HG02870 (cell line): Measurements from ENCODE around the gene GDF10.

Experiments used
- ATAC-seq: cut with Tn5 transposase; IDR thresholded peaks from one replicate; pipeline ENCODE4 v1.9.1; 2021; ENCODE audit warnings: mild to moderate bottlenecking, moderate library complexity; ENCODE audit not compliant: unreplicated experiment

Gene GDF10

GRCh38 chr10:47299611-47300428, at the start of gene GDF10:
TSS of gene GDF10 (plus strand) at chr10:47300197. CDS start at chr10:47300652, 455 bp downstream.
- no peak for ATAC-seq

DNA sequence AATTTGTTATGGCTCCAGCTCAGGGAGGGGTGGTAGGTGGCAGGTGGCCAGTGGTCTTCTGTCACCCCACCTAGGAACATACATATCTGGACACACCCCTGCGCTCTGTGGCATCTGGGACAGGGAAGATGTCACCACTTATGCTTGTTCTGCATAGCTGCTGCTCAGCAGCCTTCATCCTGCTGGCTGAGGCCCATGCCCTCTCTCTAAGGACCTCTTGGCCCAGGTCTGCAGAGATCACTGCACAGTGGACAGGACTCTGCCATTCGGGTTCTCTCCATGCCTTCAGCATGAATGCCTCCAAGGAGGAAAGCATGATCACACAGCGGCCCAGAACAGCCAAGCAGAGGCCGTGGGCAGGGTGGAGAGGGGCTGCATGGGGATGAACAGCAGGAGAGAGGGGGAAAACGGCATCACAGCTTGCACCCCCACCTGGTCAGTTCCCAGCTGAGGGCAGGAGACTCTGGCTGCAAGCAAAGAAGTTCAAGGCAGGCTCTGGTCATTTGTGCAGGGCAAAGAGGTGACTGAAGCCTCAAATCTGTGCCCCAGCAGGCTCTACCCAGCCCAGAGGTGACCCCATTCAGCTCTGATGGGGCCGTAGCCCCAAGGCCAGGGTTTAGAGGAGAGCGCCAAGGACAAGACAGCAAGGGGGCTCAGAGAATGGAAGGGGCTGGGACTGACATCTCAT, 47.8 kb upstream of the GDF10 start:
- ATAC-seq, result no peak

DNA sequence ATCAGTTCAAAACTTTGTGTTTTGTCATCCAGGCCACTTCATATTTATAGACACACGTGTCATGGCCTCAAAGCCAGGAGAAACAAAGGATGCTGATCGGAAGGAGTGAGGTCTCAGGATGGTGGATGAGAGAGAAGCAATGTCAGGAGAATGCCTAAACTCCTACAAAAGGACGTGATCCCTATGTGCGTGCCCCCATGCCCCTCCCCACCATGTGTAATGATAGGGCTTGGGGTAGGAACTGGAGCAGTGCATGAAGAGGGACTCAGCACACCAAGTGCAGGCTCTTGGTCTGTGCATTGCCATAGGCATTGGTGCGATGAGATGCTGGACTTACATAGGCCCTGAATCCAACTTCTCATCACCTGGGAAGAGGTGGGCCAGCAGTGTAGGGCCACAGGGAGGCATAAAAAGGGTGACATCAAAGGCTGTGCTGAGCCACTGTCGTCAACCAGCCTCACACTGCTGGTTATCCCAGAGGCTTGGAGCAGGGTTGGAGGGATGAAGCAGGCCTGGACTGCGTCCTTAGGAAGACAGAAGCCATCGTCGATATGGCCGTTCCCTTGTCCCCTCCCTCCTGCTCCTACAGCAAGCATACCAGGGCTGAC, 46.9 kb upstream of the GDF10 start:
- ATAC-seq, result no peak

- ATAC-seq, result no peak
Observed at GRCh38 chr10:47253651-47254375, 46.2 kb upstream of the GDF10 start.

- no peak for ATAC-seq
Observed at GRCh38 chr10:47254611-47255010, 45.4 kb upstream of the GDF10 start.

DNA sequence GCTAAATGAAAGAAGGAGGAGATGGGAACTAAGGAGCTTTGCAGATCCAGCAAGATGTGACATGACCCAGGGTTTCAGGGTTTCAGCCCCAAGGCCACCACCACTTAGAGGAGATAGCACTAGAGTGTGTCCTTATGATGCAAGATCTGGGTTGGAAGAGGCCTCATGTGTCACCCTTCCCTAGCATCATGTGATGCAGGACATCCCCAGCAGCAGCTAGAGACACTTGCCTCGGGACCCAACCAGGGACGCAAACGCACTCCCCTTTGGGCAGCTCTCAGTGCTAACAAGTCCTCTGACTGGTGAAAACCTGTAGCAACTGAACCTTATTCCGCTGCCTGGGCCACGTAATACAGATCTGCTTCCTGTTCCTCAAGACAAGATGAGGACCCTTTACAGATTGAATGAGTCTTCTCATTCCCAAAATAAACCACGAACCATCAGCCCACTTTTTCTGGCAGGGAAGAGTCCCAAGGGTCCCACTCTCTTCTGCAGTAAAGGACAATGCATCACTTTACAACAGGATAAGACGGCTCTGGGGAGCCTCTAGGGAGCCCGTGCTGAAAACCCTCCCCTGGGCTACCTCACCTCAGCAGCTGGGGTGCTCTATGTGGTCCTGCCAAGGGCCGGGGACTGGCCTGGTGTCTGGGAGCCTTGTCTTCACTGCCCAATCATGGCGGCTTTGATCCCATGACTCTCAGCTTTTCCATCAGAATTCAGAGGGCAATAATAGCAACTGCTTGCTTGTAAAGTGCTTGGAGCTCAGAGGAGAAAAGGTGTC, 44.8 kb upstream of the GDF10 start:
- ATAC-seq, result no peak

DNA sequence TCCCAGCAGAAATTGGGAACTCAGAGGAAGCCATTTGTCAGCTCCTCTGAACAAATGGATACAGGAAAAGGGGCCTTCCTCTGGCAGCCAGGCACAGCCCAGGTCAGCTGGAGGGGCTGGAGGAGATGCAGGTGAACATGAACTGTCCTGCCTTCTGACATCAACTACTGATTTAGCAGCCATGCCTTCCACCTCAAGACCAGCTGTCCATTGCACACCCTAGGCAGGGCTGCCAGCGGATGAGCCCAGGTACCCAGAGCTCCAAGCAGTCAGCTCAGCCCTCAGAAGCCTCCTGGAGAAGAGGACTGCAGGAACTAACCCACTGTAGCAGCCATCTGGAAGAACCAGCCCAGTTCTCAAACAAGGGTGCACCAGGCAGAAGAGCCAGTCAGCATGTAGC, 44.1 kb upstream of the GDF10 start:
- ATAC-seq, result no peak

DNA sequence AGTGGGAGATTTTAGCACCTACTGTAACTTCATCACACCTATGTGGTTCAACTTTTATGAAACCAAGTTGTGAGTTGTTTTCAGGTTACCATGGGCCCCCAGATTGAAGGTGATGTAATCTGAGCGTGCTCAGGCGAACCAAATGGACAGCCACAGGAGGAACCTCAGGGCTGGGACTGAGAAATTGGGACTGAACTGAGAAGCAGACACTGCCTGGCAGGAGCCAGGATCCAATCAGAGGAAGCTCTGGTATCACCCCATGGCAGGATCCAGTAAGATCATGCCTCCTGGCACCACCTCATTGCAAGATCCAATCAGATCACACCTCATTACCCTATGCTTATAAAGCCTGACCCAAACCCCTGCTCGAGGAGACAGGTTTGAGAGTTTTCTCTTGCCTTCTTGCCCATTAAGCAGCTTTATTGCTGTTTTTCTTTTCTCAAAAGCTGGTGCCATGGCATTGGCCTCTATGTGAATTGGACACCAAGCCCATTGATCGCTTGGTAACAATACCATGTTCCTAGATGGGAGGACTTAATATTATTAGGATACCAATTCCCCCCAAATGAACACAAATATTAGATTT, 43.2 kb upstream of the GDF10 start:
- no peak for ATAC-seq

- no peak for ATAC-seq
Observed at GRCh38 chr10:47257396-47258120, 42.4 kb upstream of the GDF10 start.

DNA sequence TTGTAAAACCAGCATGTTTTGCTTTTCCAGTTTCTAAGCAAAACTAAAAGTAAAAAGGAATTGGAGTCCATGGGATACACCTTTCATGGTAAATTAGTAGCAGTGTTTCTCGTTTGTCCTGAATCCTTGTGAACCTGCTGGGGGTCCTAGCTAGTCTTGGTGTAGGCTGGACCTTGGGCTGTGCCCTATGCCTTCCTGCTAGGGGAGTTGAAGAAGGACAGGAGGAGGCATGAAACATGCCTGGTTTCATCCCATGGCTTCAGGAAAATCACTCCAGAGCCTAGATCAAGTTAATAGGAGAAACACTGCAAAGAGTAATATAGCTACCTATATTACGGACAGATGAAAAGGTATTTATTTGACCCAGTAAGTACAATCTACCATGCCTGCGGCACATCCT, 41.1 kb upstream of the GDF10 start:
- ATAC-seq, result no peak

DNA sequence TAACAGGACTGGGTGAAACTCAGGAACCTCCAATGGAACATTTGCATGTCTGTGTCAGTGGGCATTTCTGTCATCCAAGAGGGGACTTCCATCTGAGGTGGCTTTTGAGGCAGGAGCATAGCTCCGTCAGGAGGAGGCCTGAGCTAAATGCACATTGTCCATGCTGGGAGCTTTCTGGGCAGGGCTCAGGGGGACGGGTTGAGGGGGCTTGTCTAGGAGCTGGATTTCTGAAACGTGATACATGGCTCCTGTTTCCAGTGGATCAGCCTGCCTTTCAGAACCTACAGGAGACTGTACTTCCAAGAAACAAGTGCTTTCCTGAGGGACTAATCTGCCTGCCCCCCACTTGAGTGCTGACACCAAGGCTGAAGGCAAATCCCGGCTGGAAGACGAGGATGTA, 40.5 kb upstream of the GDF10 start:
- ATAC-seq, result no peak

DNA sequence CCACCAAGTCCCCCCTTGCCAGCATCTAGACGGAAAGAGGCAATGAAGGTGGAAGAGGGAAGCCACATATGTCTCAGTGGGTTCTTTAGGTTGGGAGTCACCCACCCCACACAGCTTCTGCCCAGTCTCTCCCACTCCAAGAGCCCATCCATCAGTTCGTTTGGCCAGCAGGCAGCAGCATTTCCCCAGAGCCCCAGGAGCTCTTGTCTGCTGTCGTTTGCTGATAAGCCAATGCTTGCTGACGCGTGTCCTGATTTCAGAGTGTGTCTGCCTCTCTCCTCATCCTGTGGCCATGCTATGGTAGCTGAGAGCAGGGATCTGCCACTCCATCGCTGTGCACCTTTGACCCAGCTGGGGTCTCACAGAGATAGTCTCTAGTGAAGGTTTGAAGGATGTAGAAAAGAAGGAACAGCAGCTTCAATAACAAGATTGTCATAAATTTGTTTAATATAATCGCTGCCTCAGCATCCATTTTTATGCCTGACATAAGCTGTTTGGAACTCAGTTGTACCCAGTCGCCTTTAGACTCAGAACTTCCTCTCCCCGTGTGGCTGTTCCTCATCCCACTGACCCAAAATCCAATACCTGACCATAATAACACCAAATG, 39.4 kb upstream of the GDF10 start:
- no peak for ATAC-seq

DNA sequence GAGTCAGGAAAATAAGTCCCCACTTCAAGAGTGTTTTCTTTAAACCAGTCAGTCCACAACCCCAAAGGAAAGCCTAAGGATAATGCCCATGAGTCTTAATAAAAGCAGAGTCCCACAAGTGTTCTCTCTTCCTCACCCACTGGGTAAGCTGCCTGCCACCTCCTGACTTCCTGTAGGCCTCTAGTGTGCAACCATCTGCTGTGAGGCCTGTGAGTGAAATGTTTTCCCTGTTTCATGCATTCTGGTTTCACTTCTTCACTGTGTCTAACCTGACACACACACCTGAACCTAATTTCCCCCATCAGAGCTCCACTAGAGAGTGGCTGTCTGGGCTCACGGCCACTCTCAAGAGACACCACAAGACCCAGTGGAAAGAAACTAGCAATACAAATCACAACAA, 38.9 kb upstream of the GDF10 start:
- ATAC-seq, result peak; percentile 98

DNA sequence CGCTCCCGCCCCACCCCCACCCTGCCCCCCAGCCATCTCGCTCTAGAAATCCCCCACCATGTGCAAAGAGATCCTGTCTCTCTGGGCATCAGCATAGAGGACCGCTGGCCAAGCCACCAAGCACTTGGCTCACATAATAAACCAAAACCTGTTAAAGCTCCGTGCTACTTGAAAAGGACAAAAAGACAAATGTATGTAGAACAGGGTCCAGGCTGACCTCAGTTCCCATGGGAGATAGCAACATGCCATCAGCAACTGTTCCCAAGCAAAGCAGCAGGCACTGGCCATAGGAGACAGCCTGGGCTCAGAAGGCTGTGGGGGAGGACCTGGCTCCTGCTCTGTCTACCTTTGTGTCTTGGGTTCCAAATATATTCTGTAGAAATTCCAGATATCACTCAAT, 38.4 kb upstream of the GDF10 start:
- no peak for ATAC-seq

- ATAC-seq, result no peak
Observed at GRCh38 chr10:47262606-47263533, 37.1 kb upstream of the GDF10 start.

DNA sequence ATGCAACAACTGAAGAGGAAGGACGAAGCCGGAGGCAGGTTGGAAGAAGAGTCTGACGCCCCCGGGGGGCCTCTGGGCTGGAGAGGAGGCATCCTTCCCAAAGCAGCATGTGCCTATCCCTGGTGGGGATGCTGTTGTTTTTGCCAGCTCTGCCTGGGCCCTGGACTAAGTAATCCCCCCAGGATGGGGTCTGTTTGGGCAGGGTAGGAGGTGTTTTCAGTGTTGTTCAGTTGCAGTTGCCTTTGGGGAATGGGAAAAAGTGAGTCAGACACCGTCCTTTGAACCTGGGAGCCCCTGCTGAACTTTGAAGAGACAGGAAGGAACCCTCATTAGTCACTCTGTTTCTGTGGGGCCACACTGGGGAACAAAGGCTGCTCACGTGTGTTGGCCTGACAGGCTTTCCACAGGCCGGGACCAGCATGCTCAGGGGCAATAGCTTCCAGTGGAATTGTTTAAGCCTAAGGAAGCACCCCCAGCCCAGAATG, 35.2 kb upstream of the GDF10 start:
- no peak for ATAC-seq

DNA sequence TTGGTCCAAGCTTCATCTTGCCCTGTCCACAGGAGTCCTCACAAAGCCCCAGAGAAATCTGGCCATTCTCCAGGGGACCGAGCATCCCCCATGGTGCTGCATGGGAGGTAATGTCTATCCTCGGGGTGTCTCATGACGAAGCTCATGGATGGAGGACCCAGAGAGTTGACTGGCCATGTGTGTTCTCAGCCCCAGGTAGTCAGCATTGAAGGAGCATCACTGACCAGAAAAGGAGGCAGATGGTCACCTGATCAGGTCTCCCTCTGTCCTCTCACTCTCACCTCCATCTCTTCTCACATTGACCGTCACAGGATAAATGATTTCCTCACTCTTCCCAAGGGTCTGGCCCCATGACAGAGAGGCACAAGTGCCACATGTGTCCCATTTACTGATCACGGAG, 33.4 kb upstream of the GDF10 start:
- no peak for ATAC-seq

DNA sequence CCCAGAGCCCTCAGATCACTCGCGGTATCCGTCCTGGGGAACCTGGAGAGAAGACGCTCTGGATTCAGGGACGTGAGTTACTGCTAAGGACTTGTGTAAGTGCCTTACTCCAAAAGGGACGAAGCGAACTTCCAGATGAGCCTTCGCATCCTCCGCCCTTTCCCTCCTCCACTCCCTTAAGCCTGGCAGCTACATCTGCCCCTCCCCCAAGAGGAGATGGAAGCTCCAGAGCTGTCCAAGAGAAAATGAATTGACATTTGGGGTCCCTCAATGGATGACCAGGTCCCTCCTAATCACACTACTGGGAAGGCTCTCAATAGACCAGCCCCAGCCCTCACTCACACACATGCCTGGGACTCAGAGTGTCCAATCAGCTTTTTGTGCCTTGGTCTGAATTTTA, 31.3 kb upstream of the GDF10 start:
- ATAC-seq, result no peak
